Measurements from ENCODE around the gene HOXA6. TPM values are rescaled to one million over a fixed set of nuclear protein-coding genes. Genes with fewer than 3 reads are reported as not detected.

HOXA6 gene
- polyA plus RNA-seq, 1 experiment, result 0.77 TPM

GRCh38 chr7:27174874-27175625 lies 27.5 kb upstream of the HOXA6 start:
- Histone ChIP-seq H3K27me3 (ENCODE audit: control insufficient read depth, insufficient read depth, low read length) (no peaks in the 10 kb centered on the region), H3K4me3 (ENCODE audit: low read depth, low read length) (peak overlapping the region; percentile 72), H3K36me3 (ENCODE audit: control insufficient read depth, insufficient read depth, low read length) (peaks cover 10% of the 10 kb centered on the region)
- TF ChIP-seq CTCF (IDR thresholded peaks at IDR 0.05; ENCODE audit: insufficient read depth, low read depth, low read length), result no peak
- CTCF ChIA-PET, result interaction anchor here (1.4 to 16.1 kb wide), 4 partner anchors 9 to 20 kb away, joined by 6 to 187 read pairs (median 22); partner anchors contain the start of gene HOXA11
- POLR2A ChIA-PET, result interaction anchor here (0.6 to 1.1 kb wide), 4 partner anchors 10 to 566 kb away, joined by 3 to 11 read pairs (median 4); partner anchors contain the start of gene HOXA11
- DNase-seq (ENCODE audit: low read depth), result peak; percentile 41

- POLR2A ChIA-PET, result interaction anchor here (1.1 kb wide), 2 partner anchors 11 to 13 kb away, joined by 4 to 11 read pairs; partner anchors contain the start of gene HOXA11
- TF ChIP-seq CTCF (IDR thresholded peaks at IDR 0.05; ENCODE audit: insufficient read depth, low read depth, low read length), result no peak
- H3K4me3 ChIP-seq (ENCODE audit: low read depth, low read length), result peak within 1 kb of the TSS; percentile 72
- H3K36me3 ChIP-seq (ENCODE audit: control insufficient read depth, insufficient read depth, low read length), result peaks cover 11% of the 10 kb centered on the region
- DNase-seq (ENCODE audit: low read depth), result peak; percentile 43
- H3K27me3 ChIP-seq (ENCODE audit: control insufficient read depth, insufficient read depth, low read length), result no peaks in the 10 kb centered on the region
- CTCF ChIA-PET, result interaction anchor here (3.3 to 16.1 kb wide), 3 partner anchors 12 to 21 kb away, joined by 20 to 187 read pairs (median 24); partner anchors contain the start of gene HOXA11
These were observed 26.6 kb upstream of the HOXA6 start, which contains the start of gene HOXA10 for GRCh38 chr7:27173956-27174873. Gene HOXA10, minus strand, starts transcription at chr7:27174320. Its CDS starts 14 bp downstream, at chr7:27174306.

GRCh38 chr7:27173511-27173955 lies 26.0 kb upstream of the HOXA6 start:
- no peak for TF ChIP-seq CTCF (IDR thresholded peaks at IDR 0.05; ENCODE audit: insufficient read depth, low read depth, low read length)
- ChIA-PET CTCF (interaction anchor here (1.0 to 16.1 kb wide), 4 partner anchors 12 to 904 kb away, joined by 3 to 187 read pairs (median 14); partner anchors contain the start of gene HOXA11), POLR2A (interaction anchor here (0.8 to 1.3 kb wide), 3 partner anchors 13 to 897 kb away, joined by 3 to 8 read pairs (median 6); no protein-coding TSS in a partner anchor)
- Histone ChIP-seq H3K36me3 (ENCODE audit: control insufficient read depth, insufficient read depth, low read length) (peaks cover 13% of the 10 kb centered on the region), H3K27me3 (ENCODE audit: control insufficient read depth, insufficient read depth, low read length) (no peaks in the 10 kb centered on the region), H3K4me3 (ENCODE audit: low read depth, low read length) (peak overlapping the region; percentile 72)
- no peak for DNase-seq (ENCODE audit: low read depth)

GRCh38 chr7:27172823-27173510 lies 25.4 kb upstream of the HOXA6 start:
- Histone ChIP-seq H3K4me3 (ENCODE audit: low read depth, low read length) (peak overlapping the region; percentile 72), H3K27me3 (ENCODE audit: control insufficient read depth, insufficient read depth, low read length) (no peaks in the 10 kb centered on the region), H3K36me3 (ENCODE audit: control insufficient read depth, insufficient read depth, low read length) (peaks cover 15% of the 10 kb centered on the region)
- no peak for TF ChIP-seq CTCF (IDR thresholded peaks at IDR 0.05; ENCODE audit: insufficient read depth, low read depth, low read length)
- peak; percentile 79 for DNase-seq (ENCODE audit: low read depth)
- CTCF ChIA-PET, result interaction anchor here (0.7 to 16.1 kb wide), 7 partner anchors 10 to 904 kb away, joined by 3 to 187 read pairs (median 3); partner anchors contain the start of gene HOXA11
- POLR2A ChIA-PET, result interaction anchor here (0.8 to 1.3 kb wide), 3 partner anchors 14 to 897 kb away, joined by 3 to 8 read pairs (median 6); no protein-coding TSS in a partner anchor

Data from BJ (cell line).